Mesendoderm (in vitro differentiated cells): ENCODE data around the gene TVP23C. TPM values are rescaled to one million over a fixed set of nuclear protein-coding genes. Genes with fewer than 3 reads are reported as not detected.
"Not testable (repeated sequence)": the region's sequence is repeated elsewhere in the genome, so short reads cannot be mapped to it uniquely, and the experiment has no call there.

Experiments used
- DNase-seq: peaks from one replicate; pipeline ENCODE4 v3.0.0; 2013
- H2AK5ac ChIP-seq: 2 replicates; pipeline ENCODE4 v1.6.1; 2013; ENCODE audit warnings: low read length, inconsistent platforms
- H2BK120ac ChIP-seq: 2 replicates; pipeline ENCODE4 v1.6.1; 2013; ENCODE audit warnings: low read depth, mild to moderate bottlenecking, low read length, moderate library complexity, mixed read lengths
- H2BK15ac ChIP-seq: replicated peaks from 2 replicates; pipeline ENCODE4 v1.6.1; 2013; ENCODE audit warnings: low read depth, mild to moderate bottlenecking, moderate library complexity
- H2BK5ac ChIP-seq: 2 replicates; pipeline ENCODE4 v1.6.1; 2013; ENCODE audit warnings: low read length, inconsistent platforms
- H3K18ac ChIP-seq: 2 replicates; pipeline ENCODE4 v1.6.1; 2013; ENCODE audit warnings: mild to moderate bottlenecking, low read length, mixed read lengths
- H3K23ac ChIP-seq: one replicate; pipeline ENCODE4 v1.6.1; 2013; ENCODE audit warnings: low read length
- H3K27ac ChIP-seq: 2 replicates; pipeline ENCODE4 v1.5.1; 2013; ENCODE audit warnings: low read depth, mild to moderate bottlenecking, inconsistent platforms, low read length, moderate library complexity
- H3K27me3 ChIP-seq: 2 replicates; pipeline ENCODE4 v1.6.1; 2013; ENCODE audit warnings: low read length, control low read depth, mild to moderate bottlenecking, inconsistent platforms; ENCODE audit not compliant: insufficient read depth, poor library complexity
- H3K36me3 ChIP-seq: 2 replicates; pipeline ENCODE4 v1.6.1; 2013; ENCODE audit warnings: low read length, inconsistent platforms; ENCODE audit not compliant: control insufficient read depth, insufficient read depth
- H3K4ac ChIP-seq: one replicate; pipeline ENCODE4 v1.6.1; 2013; ENCODE audit warnings: low read depth, mild to moderate bottlenecking, low read length, moderate library complexity
- H3K4me1 ChIP-seq: 2 replicates; pipeline ENCODE4 v1.6.1; 2013; ENCODE audit warnings: low read depth, low read length, inconsistent platforms; ENCODE audit not compliant: control insufficient read depth
- H3K4me2 ChIP-seq: 2 replicates; pipeline ENCODE4 v1.6.1; 2013; ENCODE audit warnings: low read length
- H3K4me3 ChIP-seq: 2 replicates; pipeline ENCODE4 v1.5.1; 2013; ENCODE audit warnings: mild to moderate bottlenecking, low read length
- H3K56ac ChIP-seq: one replicate; pipeline ENCODE4 v1.6.1; 2013; ENCODE audit warnings: low read length
- H3K79me1 ChIP-seq: 2 replicates; pipeline ENCODE4 v1.6.1; 2013; ENCODE audit warnings: low read length, inconsistent platforms
- H3K79me2 ChIP-seq: 2 replicates; pipeline ENCODE4 v1.6.1; 2013; ENCODE audit warnings: mild to moderate bottlenecking, low read length; ENCODE audit not compliant: control insufficient read depth, insufficient read depth
- H3K9ac ChIP-seq: 2 replicates; pipeline ENCODE4 v1.6.1; 2013; ENCODE audit warnings: low read length, inconsistent platforms
- H4K5ac ChIP-seq: one replicate; pipeline ENCODE4 v1.6.1; 2013; ENCODE audit warnings: low read length
- H4K8ac ChIP-seq: one replicate; pipeline ENCODE4 v1.6.1; 2013; ENCODE audit warnings: low read depth, mild to moderate bottlenecking, control low read depth, low read length, moderate library complexity
- WGBS: extraction: QIAGEN DNeasy Blood & Tissue Kit; methylation state at CpG from one replicate; pipeline ENCODE4 v1.1.7; 2013; ENCODE audit warnings: low lambda C conversion rate, missing lambda C conversion rate; ENCODE audit not compliant: insufficient coverage; ENCODE audit errors: extremely low coverage; 5-methylcytosine and 5-hydroxymethylcytosine counted together
- polyA plus RNA-seq, 2 experiments: library from polyadenylated mRNA; stranded (reverse); fragments of 200-250 nt; gene quantifications; one replicate each; pipeline ENCODE4 v1.2.3, GENCODE V29; 2013

The TVP23C gene
- 3.2 TPM for polyA plus RNA-seq (2013, experiment 1 of 2)
- polyA plus RNA-seq (2013, experiment 2 of 2), result 3.7 TPM

- not testable (repeated sequence) for H2BK5ac ChIP-seq, H2BK15ac ChIP-seq, H4K8ac ChIP-seq, H3K4me3 ChIP-seq, H3K4me2 ChIP-seq, H3K27ac ChIP-seq, H3K23ac ChIP-seq, H2BK120ac ChIP-seq, H3K18ac ChIP-seq, H3K79me1 ChIP-seq, H4K5ac ChIP-seq, H2AK5ac ChIP-seq, H3K27me3 ChIP-seq, H3K36me3 ChIP-seq, H3K4ac ChIP-seq, H3K79me2 ChIP-seq, H3K4me1 ChIP-seq
- WGBS, result no CpG with 5 or more reads among the region's 46 CpGs
- peak; percentile 93 for DNase-seq
- H3K9ac ChIP-seq, result peak within 1 kb of the TSS; percentile 44
- peak within 1 kb of the TSS; percentile 81 for H3K56ac ChIP-seq
Observed at GRCh38 chr17:15563375-15563857, at the start of gene TVP23C. TVP23C (minus strand) TSS chr17:15563483; CDS start chr17:15563448, 35 bp downstream.

- not testable (repeated sequence) for H3K4me3 ChIP-seq, H3K4me2 ChIP-seq, H3K4ac ChIP-seq, H3K79me1 ChIP-seq, H3K36me3 ChIP-seq, H3K4me1 ChIP-seq, H2AK5ac ChIP-seq, H2BK15ac ChIP-seq, H3K18ac ChIP-seq, DNase-seq, H2BK120ac ChIP-seq, H4K5ac ChIP-seq, H4K8ac ChIP-seq, H3K27me3 ChIP-seq, H2BK5ac ChIP-seq, H3K27ac ChIP-seq, H3K79me2 ChIP-seq, H3K9ac ChIP-seq, H3K23ac ChIP-seq, H3K56ac ChIP-seq
- no CpG with 5 or more reads among the region's 8 CpGs for WGBS
Observed at GRCh38 chr17:15592960-15593359, 29.7 kb upstream of the TVP23C start.

GRCh38 chr17:15591986-15592385 is 28.7 kb upstream of the TVP23C start:
- not testable (repeated sequence) for H3K4me3 ChIP-seq, H3K18ac ChIP-seq, H3K79me1 ChIP-seq, H3K23ac ChIP-seq, H2BK5ac ChIP-seq, H3K9ac ChIP-seq, H4K8ac ChIP-seq, H3K79me2 ChIP-seq, H3K27me3 ChIP-seq, H3K56ac ChIP-seq, H2BK120ac ChIP-seq, H3K4ac ChIP-seq, H3K36me3 ChIP-seq, DNase-seq, H2AK5ac ChIP-seq, H3K4me1 ChIP-seq, H4K5ac ChIP-seq, H3K4me2 ChIP-seq, H2BK15ac ChIP-seq, H3K27ac ChIP-seq
- no CpG with 5 or more reads among the region's 5 CpGs for WGBS

GRCh38 chr17:15590844-15591243 is 27.6 kb upstream of the TVP23C start:
- not testable (repeated sequence) for H3K4me2 ChIP-seq, H2AK5ac ChIP-seq, DNase-seq, H3K18ac ChIP-seq, H3K79me1 ChIP-seq, H3K4ac ChIP-seq, H2BK5ac ChIP-seq, H3K4me1 ChIP-seq, H3K9ac ChIP-seq, H3K4me3 ChIP-seq, H4K8ac ChIP-seq, H2BK15ac ChIP-seq, H4K5ac ChIP-seq, H3K27me3 ChIP-seq, H3K36me3 ChIP-seq, H3K27ac ChIP-seq, H2BK120ac ChIP-seq, H3K56ac ChIP-seq, H3K79me2 ChIP-seq, H3K23ac ChIP-seq
- no CpG with 5 or more reads among the region's 1 CpG for WGBS

GRCh38 chr17:15589544-15590536 is 26.6 kb upstream of the TVP23C start:
- H3K4me1 ChIP-seq, H3K4ac ChIP-seq, H3K27me3 ChIP-seq, H3K79me2 ChIP-seq, H2AK5ac ChIP-seq, H3K23ac ChIP-seq, H2BK5ac ChIP-seq, H3K4me2 ChIP-seq, H3K27ac ChIP-seq, DNase-seq, H3K36me3 ChIP-seq, H3K9ac ChIP-seq, H3K4me3 ChIP-seq, H3K56ac ChIP-seq, H2BK120ac ChIP-seq, H3K79me1 ChIP-seq, H2BK15ac ChIP-seq, H3K18ac ChIP-seq, H4K5ac ChIP-seq, H4K8ac ChIP-seq: not testable (repeated sequence)
- no CpG with 5 or more reads among the region's 17 CpGs for WGBS
